Endothelial cell of umbilical vein (primary cell): Measurements from ENCODE around the gene PTPRZ1. TPM values are rescaled to one million over a fixed set of nuclear protein-coding genes. Genes with fewer than 3 reads are reported as not detected.

Experiments
- BruUV-seq: library from RNA; stranded (reverse); fragments of 400-500 nt; replicated peaks from 2 replicates; lab custom pipeline; 2021; lab: Mats Ljungman, UMichigan
- CTCF ChIA-PET: fragments of 300-600, 350-600 bp; sonication (Branson Sonifier 250); formaldehyde crosslinking; loops from one replicate; lab custom pipeline; 2021; ENCODE audit warnings: antibody characterized with exemption, inconsistent platforms; lab: Charles Lee
- POLR2A ChIA-PET: fragments of 300-600, 350-600 bp; sonication (Branson Sonifier 250); formaldehyde crosslinking; loops from one replicate; lab custom pipeline; 2021; ENCODE audit warnings: antibody characterized with exemption, inconsistent platforms; lab: Charles Lee
- DNase-seq: peaks from one replicate; pipeline ENCODE4 v3.0.0-alpha.2; 2011; ENCODE audit warnings: low read depth, low spot score
- FAIRE-seq: peaks from 2 replicates; lab custom pipeline; 2011; peaks lifted over from hg19 to GRCh38; lab: Jason Lieb, UNC
- H2AFZ ChIP-seq: 2 replicates; pipeline ENCODE4 v1.6.0; 2012; ENCODE audit warnings: low read depth, low read length, control low read depth, inconsistent platforms
- H3K27ac ChIP-seq: 2 replicates; pipeline ENCODE4 v1.5.1; 2011; ENCODE audit warnings: low read depth, mild to moderate bottlenecking, control low read depth, low read length, moderate library complexity; ENCODE audit not compliant: insufficient read depth
- H3K27me3 ChIP-seq, 2 experiments: 2 replicates each; pipeline versions ENCODE4 v1.6.0 to v1.6.1; 2011; ENCODE audit warnings: low read length in 2 of 2, mixed read lengths in 1 of 2; ENCODE audit not compliant: control insufficient read depth in 2 of 2, insufficient read depth in 2 of 2
- H3K36me3 ChIP-seq, 2 experiments: 2 replicates in 1 of 2; 3 replicates in 1 of 2; pipeline ENCODE4 v1.5.1; 2011; ENCODE audit warnings: low read length in 2 of 2, mild to moderate bottlenecking in 1 of 2, moderate library complexity in 1 of 2; ENCODE audit not compliant: control insufficient read depth in 2 of 2, insufficient read depth in 2 of 2; ENCODE audit errors: extremely low read depth in 1 of 2
- H3K4me1 ChIP-seq: 3 replicates; pipeline ENCODE4 v1.5.1; 2011; ENCODE audit warnings: mild to moderate bottlenecking, low read length; ENCODE audit not compliant: control insufficient read depth, insufficient read depth; ENCODE audit errors: extremely low read depth
- H3K4me2 ChIP-seq: 2 replicates; pipeline ENCODE4 v1.6.1; 2011; ENCODE audit warnings: low read length, control low read depth, mixed read lengths; ENCODE audit not compliant: insufficient read depth
- H3K4me3 ChIP-seq, 3 experiments: fragments of 200-600 bp in 1 of 3; sonication (generic), shearing (Covaris generic) in 1 of 3; replicated peaks in 1 of 3; 2 replicates each; pipeline ENCODE4 v1.5.1; 2011 to 2016; ENCODE audit warnings: control low read depth in 3 of 3, low read length in 3 of 3, mild to moderate bottlenecking in 2 of 3, inconsistent platforms in 1 of 3, low read depth in 1 of 3, moderate library complexity in 1 of 3; ENCODE audit not compliant: insufficient read depth in 1 of 3
- H3K79me2 ChIP-seq: 2 replicates; pipeline ENCODE4 v1.6.0; 2012; ENCODE audit warnings: low read length, inconsistent platforms; ENCODE audit not compliant: control insufficient read depth, insufficient read depth
- H3K9ac ChIP-seq: replicated peaks from 2 replicates; pipeline ENCODE3; 2011; ENCODE audit warnings: low read length, control low read depth; ENCODE audit not compliant: insufficient read depth; ENCODE audit errors: extremely low read depth
- H3K9me1 ChIP-seq: replicated peaks from 3 replicates; pipeline ENCODE4 v1.6.0; 2011; ENCODE audit warnings: mild to moderate bottlenecking, low read length; ENCODE audit not compliant: control insufficient read depth, insufficient read depth; ENCODE audit errors: extremely low read depth
- H3K9me3 ChIP-seq: replicated peaks from 2 replicates; pipeline ENCODE4 v1.5.1; 2012; ENCODE audit warnings: low read length, inconsistent platforms; ENCODE audit not compliant: control insufficient read depth, insufficient read depth
- H4K20me1 ChIP-seq: replicated peaks from 2 replicates; pipeline ENCODE3; 2011; ENCODE audit warnings: mild to moderate bottlenecking, low read length; ENCODE audit not compliant: control insufficient read depth, insufficient read depth; ENCODE audit errors: extremely low read depth
- CTCF ChIP-seq, 2 donors: IDR thresholded peaks; 1 replicate in 1 of 2; 2 replicates in 1 of 2; pipeline ENCODE4 v1.5.1; 2011; ENCODE audit warnings: low read length in 2 of 2, mild to moderate bottlenecking in 2 of 2, moderate library complexity in 2 of 2, control low read depth in 1 of 2, inconsistent platforms in 1 of 2, low read depth in 1 of 2; ENCODE audit not compliant: insufficient read depth in 1 of 2; ENCODE audit errors: extremely low read depth in 1 of 2
- EZH2 ChIP-seq: IDR thresholded peaks from 2 replicates; pipeline ENCODE4 v1.6.1; 2012; ENCODE audit warnings: borderline replicate concordance, low read depth, mild to moderate bottlenecking, moderate library complexity, low read length, inconsistent platforms; ENCODE audit not compliant: severe bottlenecking
- FOS ChIP-seq: IDR thresholded peaks from 2 replicates; pipeline ENCODE4 v1.6.1; 2011; ENCODE audit warnings: mild to moderate bottlenecking, low read length, moderate library complexity, borderline replicate concordance; ENCODE audit not compliant: insufficient read depth
- GATA2 ChIP-seq: IDR thresholded peaks from 2 replicates; pipeline ENCODE4 v1.7.0; 2011; ENCODE audit warnings: low read depth, mild to moderate bottlenecking, moderate library complexity, mixed read lengths, low read length; ENCODE audit not compliant: insufficient read length, insufficient read depth
- JUN ChIP-seq: IDR thresholded peaks from 2 replicates; pipeline ENCODE4 v1.6.1; 2011; ENCODE audit warnings: borderline replicate concordance, low read depth; ENCODE audit not compliant: insufficient read length, insufficient read depth
- MAX ChIP-seq: IDR thresholded peaks from 2 replicates; pipeline ENCODE4 v1.6.1; 2011; ENCODE audit not compliant: insufficient read depth, insufficient read length
- MYC ChIP-seq: IDR thresholded peaks from one replicate; pipeline ENCODE4 v1.6.1; 2011; ENCODE audit warnings: mild to moderate bottlenecking, low read depth, low read length
- POLR2A ChIP-seq: IDR thresholded peaks from 2 replicates; pipeline ENCODE4 v1.6.1; 2012; ENCODE audit warnings: low read depth, mild to moderate bottlenecking, control low read depth, low read length
- POLR2AphosphoS5 ChIP-seq: IDR thresholded peaks from 2 replicates; pipeline ENCODE4 v1.6.1; 2012; ENCODE audit warnings: low read depth, mild to moderate bottlenecking, control low read depth, low read length, moderate library complexity; ENCODE audit not compliant: insufficient read depth
- dilution Hi-C: fragments of 300-500 bp; cut with MboI; formaldehyde crosslinking; loops from one replicate; pipeline ENCODE4 v1.15.0; 2019; ENCODE audit warnings: low sequenced_read_pairs; ENCODE audit not compliant: extremely low pct_ligation_motif_present
- intact Hi-C: fragments of 100-400 bp; cut with micrococcal nuclease; formaldehyde crosslinking; loops from one replicate; pipeline ENCODE4 v1.10.0; 2022
- polyA plus RNA-seq, 4 experiments: library from polyadenylated mRNA; depleted of rRNA in 3 of 4; stranded (reverse) in 3 of 4; unstranded in 1 of 4; fragments of >200 nt; gene quantifications; 2 replicates each; pipeline versions ENCODE4 v1.2.1 to v1.2.3, GENCODE V29; 2011 to 2012; ENCODE audit warnings: missing spikeins in 1 of 4
- total RNA-seq: library from RNA; stranded (reverse); gene quantifications from 2 replicates; pipeline ENCODE4 v1.2.3, GENCODE V29; 2021

The PTPRZ1 gene
- total and polyA plus RNA-seq, 2 donors (not counting 3 experiments of a cell fraction or from before 2014, with no cell fraction given): 0.07 TPM; not detected in 1

GRCh38 chr7:121913947-121914675, 41.1 kb downstream of the PTPRZ1 start:
- H2AFZ ChIP-seq: no peak overlapping the region
- no peaks in the 10 kb centered on the region for H4K20me1 ChIP-seq
- no peak for TF ChIP-seq POLR2A
- no peak for TF ChIP-seq GATA2
- no peak for TF ChIP-seq EZH2
- no peak for TF ChIP-seq MYC
- no peak for TF ChIP-seq MAX
- TF ChIP-seq POLR2AphosphoS5: no peak
- no peak for TF ChIP-seq CTCF (IDR thresholded peaks at IDR 0.05; ENCODE audit: extremely low read depth in 1 of 2, insufficient read depth in 1 of 2, low read depth in 1 of 2, low read length in 2 of 2)
- TF ChIP-seq FOS: no peak
- no peak for TF ChIP-seq JUN
- no peak overlapping the region for H3K27ac ChIP-seq
- H3K9me1 ChIP-seq: no peaks in the 10 kb centered on the region
- ChIA-PET POLR2A (no interaction called here), CTCF (no interaction called here)
- H3K27me3 ChIP-seq: no peaks in the 10 kb centered on the region
- H3K4me1 ChIP-seq: no peaks in the 10 kb centered on the region
- no peak for FAIRE-seq
- no peak overlapping the region for H3K4me3 ChIP-seq
- intact Hi-C loops: no loop called here
- H3K9me3 ChIP-seq: no peaks in the 10 kb centered on the region
- H3K9ac ChIP-seq: no peak overlapping the region
- no peaks in the 10 kb centered on the region for H3K36me3 ChIP-seq
- no peak for DNase-seq
- H3K4me2 ChIP-seq: no peak overlapping the region
- no TSS peak for BruUV-seq
- no peaks in the 10 kb centered on the region for H3K79me2 ChIP-seq
- dilution Hi-C loops: no loop called here
